Mononuclear cell (primary cell): ENCODE measurements around the gene FBLN7. TPM values are rescaled to one million over a fixed set of nuclear protein-coding genes. Genes with fewer than 3 reads are reported as not detected.

Source experiments
- H3K27me3 ChIP-seq: 2 replicates; pipeline ENCODE4 v1.6.0; 2011; ENCODE audit warnings: low read length, control low read depth; ENCODE audit not compliant: insufficient read depth
- H3K4me1 ChIP-seq: 2 replicates; pipeline ENCODE4 v1.5.1; 2011; ENCODE audit warnings: mild to moderate bottlenecking, low read length, control low read depth; ENCODE audit not compliant: insufficient read depth
- H3K4me3 ChIP-seq: 2 replicates; pipeline ENCODE4 v1.5.1; 2011; ENCODE audit warnings: mild to moderate bottlenecking, low read length, moderate library complexity
- H3K9me3 ChIP-seq: 2 replicates; pipeline ENCODE4 v1.5.1; 2011; ENCODE audit warnings: low read depth, mild to moderate bottlenecking, control low read depth, low read length
- total RNA-seq: library from RNA; depleted of rRNA; stranded (reverse); fragments of >200 nt; gene quantifications from one replicate; pipeline ENCODE4 v1.2.3, GENCODE V29; 2012

Gene FBLN7
- total RNA-seq, 1 donor = 7.8 TPM

DNA sequence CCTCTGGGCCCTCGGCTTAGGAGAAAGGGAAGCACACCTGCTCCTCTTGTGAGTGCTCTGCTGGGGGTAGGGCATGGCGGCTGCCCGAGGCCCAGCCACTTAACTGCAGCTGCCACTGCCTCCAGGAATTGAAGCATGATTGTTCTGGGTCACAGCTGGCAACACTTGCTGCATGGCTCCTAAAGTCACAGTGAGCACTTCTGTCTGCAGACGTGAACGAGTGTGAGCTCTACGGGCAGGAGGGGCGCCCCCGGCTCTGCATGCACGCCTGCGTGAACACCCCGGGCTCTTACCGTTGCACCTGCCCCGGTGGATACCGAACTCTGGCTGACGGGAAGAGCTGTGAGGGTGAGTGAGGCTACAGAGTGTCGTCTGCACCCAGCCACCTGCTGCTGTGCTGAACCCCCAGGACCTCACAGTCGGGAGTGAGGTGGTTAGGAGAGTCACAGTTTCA lies 44.4 kb downstream of the FBLN7 start:
- peaks cover 12% of the 10 kb centered on the region for H3K4me1 ChIP-seq
- H3K4me3 ChIP-seq = no peak overlapping the region

DNA sequence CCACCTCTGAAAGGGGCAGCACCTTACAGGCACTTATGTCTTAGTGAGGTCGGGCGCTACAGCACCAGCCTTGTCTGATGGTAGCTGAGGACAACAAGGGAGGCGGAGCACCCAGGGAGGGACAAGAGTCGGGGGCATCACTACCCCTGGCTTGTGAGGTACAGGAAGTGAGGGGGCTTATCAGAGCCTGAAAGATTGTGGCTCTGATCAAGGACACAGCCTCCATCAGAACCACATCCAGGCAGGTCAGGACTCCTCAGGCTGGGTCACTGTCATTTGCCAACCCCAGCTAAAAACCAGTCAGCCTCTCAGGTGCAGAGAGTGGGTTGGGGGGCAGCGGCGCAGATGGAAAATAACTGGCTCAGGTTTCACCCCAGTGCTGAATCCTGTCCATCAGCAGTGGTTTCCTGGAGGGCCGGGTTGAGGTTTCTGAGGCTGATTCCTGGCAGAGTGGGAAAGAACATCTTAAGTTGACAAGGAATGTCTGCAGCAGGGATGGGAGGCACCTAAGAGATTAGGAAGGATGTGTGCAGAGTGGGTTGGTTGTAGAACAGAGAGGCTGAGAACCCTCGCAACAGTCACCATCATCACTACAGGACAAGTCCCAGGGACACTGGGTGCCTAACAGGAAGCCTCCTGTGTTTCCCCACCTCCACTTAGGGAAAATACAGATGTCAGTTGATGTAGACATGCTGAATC lies 45.3 kb downstream of the FBLN7 start:
- Histone ChIP-seq H3K4me3 (no peak overlapping the region), H3K27me3 (peaks cover 20% of the 10 kb centered on the region), H3K9me3 (no peaks in the 10 kb centered on the region), H3K4me1 (peaks cover 17% of the 10 kb centered on the region)

More for the DNA sequence above, 44.4 kb downstream of the FBLN7 start:
- Histone ChIP-seq H3K27me3 (peaks cover 20% of the 10 kb centered on the region), H3K9me3 (no peaks in the 10 kb centered on the region)

GRCh38 chr2:112184121-112184520 lies 45.9 kb downstream of the FBLN7 start:
- Histone ChIP-seq H3K4me3 (no peak overlapping the region), H3K9me3 (no peaks in the 10 kb centered on the region), H3K4me1 (peaks cover 24% of the 10 kb centered on the region), H3K27me3 (peaks cover 20% of the 10 kb centered on the region)

DNA sequence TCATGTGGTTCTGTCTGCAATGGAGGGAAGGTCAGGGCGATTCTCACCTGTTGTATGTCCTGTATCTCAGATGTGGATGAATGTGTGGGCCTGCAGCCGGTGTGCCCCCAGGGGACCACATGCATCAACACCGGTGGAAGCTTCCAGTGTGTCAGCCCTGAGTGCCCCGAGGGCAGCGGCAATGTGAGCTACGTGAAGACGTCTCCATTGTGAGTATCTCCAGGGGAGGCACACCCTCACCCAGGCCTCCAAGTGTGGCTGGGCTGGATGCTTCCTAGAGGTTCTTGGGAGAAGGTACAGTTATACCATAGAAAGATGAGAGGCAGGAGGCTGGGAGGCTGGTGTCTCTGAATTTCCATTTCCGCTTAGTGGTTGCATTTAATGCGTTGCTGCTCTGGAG lies 46.9 kb downstream of the FBLN7 start:
- Histone ChIP-seq H3K4me1 (peaks cover 25% of the 10 kb centered on the region), H3K4me3 (no peak overlapping the region), H3K9me3 (no peaks in the 10 kb centered on the region), H3K27me3 (peaks cover 14% of the 10 kb centered on the region)

DNA sequence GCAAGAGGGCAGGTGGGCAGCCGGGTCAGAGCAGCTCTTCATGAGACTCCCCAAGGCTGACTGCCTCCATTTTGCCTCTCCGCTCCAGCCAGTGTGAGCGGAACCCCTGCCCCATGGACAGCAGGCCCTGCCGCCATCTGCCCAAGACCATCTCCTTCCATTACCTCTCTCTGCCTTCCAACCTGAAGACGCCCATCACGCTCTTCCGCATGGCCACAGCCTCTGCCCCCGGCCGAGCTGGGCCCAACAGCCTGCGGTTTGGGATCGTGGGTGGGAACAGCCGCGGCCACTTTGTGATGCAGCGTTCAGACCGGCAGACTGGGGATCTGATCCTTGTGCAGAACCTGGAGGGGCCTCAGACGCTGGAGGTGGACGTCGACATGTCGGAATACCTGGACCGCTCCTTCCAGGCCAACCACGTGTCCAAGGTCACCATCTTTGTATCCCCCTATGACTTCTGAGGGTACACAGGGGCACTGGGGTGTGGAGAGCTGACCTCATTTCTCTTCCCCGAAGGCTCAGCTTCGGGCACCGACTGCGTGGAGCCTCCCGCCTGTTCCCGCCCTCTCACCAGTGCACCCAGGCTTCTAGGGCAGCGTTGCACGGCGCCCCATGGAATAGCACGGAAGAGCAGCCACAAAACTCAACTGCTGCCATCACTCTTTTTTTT lies 49.0 kb downstream of the FBLN7 start:
- peaks cover 1% of the 10 kb centered on the region for H3K27me3 ChIP-seq
- H3K4me3 ChIP-seq = no peak overlapping the region
- H3K9me3 ChIP-seq = no peaks in the 10 kb centered on the region
- H3K4me1 ChIP-seq = peaks cover 25% of the 10 kb centered on the region

- Histone ChIP-seq H3K9me3 (no peaks in the 10 kb centered on the region), H3K4me1 (peaks cover 23% of the 10 kb centered on the region), H3K4me3 (no peak overlapping the region), H3K27me3 (no peaks in the 10 kb centered on the region)
These were observed 49.8 kb downstream of the FBLN7 start for GRCh38 chr2:112187805-112188596.

GRCh38 chr2:112189001-112189556 lies 50.9 kb downstream of the FBLN7 start:
- Histone ChIP-seq H3K4me1 (peaks cover 23% of the 10 kb centered on the region), H3K4me3 (no peak overlapping the region), H3K27me3 (no peaks in the 10 kb centered on the region), H3K9me3 (no peaks in the 10 kb centered on the region)

GRCh38 chr2:112194028-112194427 lies 55.8 kb downstream of the FBLN7 start:
- no peaks in the 10 kb centered on the region for H3K27me3 ChIP-seq
- H3K4me1 ChIP-seq = peaks cover 9% of the 10 kb centered on the region
- H3K4me3 ChIP-seq = no peak overlapping the region
- no peaks in the 10 kb centered on the region for H3K9me3 ChIP-seq

GRCh38 chr2:112194482-112194881 lies 56.3 kb downstream of the FBLN7 start:
- H3K4me1 ChIP-seq = peaks cover 6% of the 10 kb centered on the region
- no peaks in the 10 kb centered on the region for H3K27me3 ChIP-seq
- H3K4me3 ChIP-seq = no peak overlapping the region
- no peaks in the 10 kb centered on the region for H3K9me3 ChIP-seq

DNA sequence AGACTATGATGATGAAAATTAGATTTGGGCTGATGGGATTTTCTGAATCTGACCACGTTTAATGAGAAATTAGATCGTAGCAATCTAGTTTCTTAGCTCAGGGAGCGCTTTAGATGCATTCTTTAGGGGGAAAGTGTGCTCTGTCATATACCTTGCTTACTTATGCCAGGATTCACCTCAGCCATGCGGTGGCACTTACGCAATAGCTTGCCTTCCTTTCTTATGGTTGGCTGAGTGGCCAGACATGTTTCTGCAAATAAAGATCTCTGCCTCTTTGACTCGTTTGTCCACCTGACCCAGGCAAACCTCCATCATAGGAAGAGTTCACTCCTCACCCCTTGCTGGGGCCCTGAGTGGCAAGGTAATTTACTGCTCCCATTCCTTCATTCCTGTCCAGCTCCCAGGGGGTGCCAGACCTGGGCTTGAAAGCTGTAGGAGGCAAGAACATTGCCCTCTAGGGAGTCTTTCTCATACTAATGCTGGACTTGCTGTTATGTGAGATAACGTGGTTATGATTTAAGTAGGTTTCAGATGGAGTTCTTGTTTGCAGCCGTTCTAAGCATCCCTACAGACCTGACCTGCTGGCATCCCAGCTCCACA lies 57.1 kb downstream of the FBLN7 start:
- Histone ChIP-seq H3K4me3 (no peak overlapping the region), H3K9me3 (no peaks in the 10 kb centered on the region), H3K4me1 (peaks cover 6% of the 10 kb centered on the region), H3K27me3 (no peaks in the 10 kb centered on the region)

DNA sequence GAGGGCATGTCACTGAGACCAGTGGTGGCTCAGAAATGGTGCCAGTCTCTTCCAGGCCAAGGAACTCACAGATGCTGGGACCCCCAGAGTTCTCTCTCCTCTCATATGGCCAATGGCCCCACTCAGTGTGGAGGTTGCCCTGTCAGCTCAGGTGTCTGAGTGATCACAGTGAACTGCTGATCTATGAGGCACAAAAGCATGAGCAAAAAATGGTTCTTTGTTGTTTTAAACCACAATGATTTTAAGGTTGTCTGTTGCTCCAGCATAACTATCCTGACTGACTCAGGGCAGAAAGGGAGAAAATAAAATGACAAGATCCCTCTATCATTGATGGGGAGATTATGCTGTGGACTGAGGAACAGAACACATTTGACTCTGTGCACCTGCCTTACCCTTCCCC lies 57.8 kb downstream of the FBLN7 start:
- Histone ChIP-seq H3K4me3 (no peak overlapping the region), H3K4me1 (peaks cover 6% of the 10 kb centered on the region), H3K27me3 (no peaks in the 10 kb centered on the region), H3K9me3 (no peaks in the 10 kb centered on the region)

- Histone ChIP-seq H3K9me3 (peaks cover 3% of the 10 kb centered on the region), H3K27me3 (no peaks in the 10 kb centered on the region), H3K4me1 (peaks cover 6% of the 10 kb centered on the region), H3K4me3 (no peak overlapping the region)
These were observed 59.7 kb downstream of the FBLN7 start for GRCh38 chr2:112197868-112198267.

GRCh38 chr2:112198780-112199179 lies 60.6 kb downstream of the FBLN7 start:
- Histone ChIP-seq H3K4me3 (no peak overlapping the region), H3K4me1 (peaks cover 6% of the 10 kb centered on the region), H3K9me3 (peaks cover 12% of the 10 kb centered on the region), H3K27me3 (no peaks in the 10 kb centered on the region)

GRCh38 chr2:112199188-112199587 lies 61.0 kb downstream of the FBLN7 start:
- Histone ChIP-seq H3K27me3 (no peaks in the 10 kb centered on the region), H3K9me3 (peaks cover 16% of the 10 kb centered on the region), H3K4me3 (no peak overlapping the region), H3K4me1 (peaks cover 6% of the 10 kb centered on the region)
